K562 (cell line): Measurements from ENCODE around the gene CEP131. TPM values are rescaled to one million over a fixed set of nuclear protein-coding genes. Genes with fewer than 3 reads are reported as not detected.

Experiments
- ATAC-seq: fragments of 200-7000 bp; cut with Tn5 transposase; 3 replicates; pipeline ENCODE4 v1.9.1; 2020; ENCODE audit warnings: moderate library complexity
- BruUV-seq: library from RNA; stranded (reverse); fragments of 400-500 nt; replicated peaks from 2 replicates; lab custom pipeline; 2021; lab: Mats Ljungman, UMichigan
- CTCF ChIA-PET: fragments of 300-600 bp; formaldehyde crosslinking; extraction: SDS; loops from one replicate; lab custom pipeline; 2021; ENCODE audit warnings: low intra/inter-chr PET ratio; lab: Yijun Ruan, JAX
- POLR2A ChIA-PET: fragments of 300-600, 350-650 bp; sonication (Branson Sonifier 250); formaldehyde crosslinking; extraction: SDS; loops from one replicate; lab custom pipeline; 2021; ENCODE audit warnings: antibody characterized with exemption, inconsistent platforms; lab: Yijun Ruan, JAX
- DNase-seq, 4 experiments: peaks; one replicate each; pipeline versions ENCODE4 v3.0.0 to v3.0.0-alpha.2; 2011 to 2018; ENCODE audit warnings: low spot score in 3 of 4, mixed read lengths in 3 of 4; ENCODE audit errors: extremely low read depth in 1 of 4
- FAIRE-seq: peaks from 2 replicates; lab custom pipeline; 2011; peaks lifted over from hg19 to GRCh38; lab: Jason Lieb, UNC
- H2AFZ ChIP-seq: 2 replicates; pipeline ENCODE4 v1.6.0; 2011; ENCODE audit warnings: low read depth, low read length, control low read depth, inconsistent platforms
- H3K27ac ChIP-seq: fragments of 200-600 bp; 3 replicates; pipeline ENCODE4 v1.8.0; 2011; ENCODE audit warnings: low read depth, mild to moderate bottlenecking, control low read depth, inconsistent platforms, low read length, moderate library complexity, mixed read lengths; ENCODE audit errors: extremely low read depth
- H3K27me3 ChIP-seq, 2 experiments: fragments of 300-600 bp in 1 of 2; 2 replicates in 1 of 2; 3 replicates in 1 of 2; pipeline versions ENCODE4 v1.6.0 to v1.8.0; 2011; ENCODE audit warnings: inconsistent platforms in 2 of 2, low read length in 2 of 2, mild to moderate bottlenecking in 1 of 2, mixed read lengths in 1 of 2, moderate library complexity in 1 of 2; ENCODE audit not compliant: control insufficient read depth in 2 of 2, insufficient read depth in 2 of 2
- H3K36me3 ChIP-seq: fragments of 300-600 bp; 3 replicates; pipeline ENCODE4 v1.8.0; 2011; ENCODE audit warnings: mild to moderate bottlenecking, low read length, inconsistent platforms; ENCODE audit not compliant: control insufficient read depth, insufficient read depth
- H3K4me1 ChIP-seq, 2 experiments: fragments of 200-600 bp in 1 of 2; replicated peaks in 1 of 2; 2 replicates in 1 of 2; 3 replicates in 1 of 2; pipeline versions ENCODE4 v1.5.1 to v1.8.0; 2011; ENCODE audit warnings: inconsistent platforms in 2 of 2, low read length in 2 of 2, mild to moderate bottlenecking in 1 of 2, mixed read lengths in 1 of 2, moderate library complexity in 1 of 2; ENCODE audit not compliant: control insufficient read depth in 2 of 2, insufficient read depth in 2 of 2
- H3K4me2 ChIP-seq: 2 replicates; pipeline ENCODE4 v1.6.1; 2011; ENCODE audit warnings: low read length, control low read depth, inconsistent platforms, mixed read lengths; ENCODE audit not compliant: insufficient read depth
- H3K4me3 ChIP-seq: fragments of 200-600 bp; sonication (generic), shearing (Covaris generic); 2 replicates; pipeline ENCODE4 v1.5.1; 2016; ENCODE audit warnings: control low read depth, inconsistent platforms
- H3K79me2 ChIP-seq: fragments of 200-600 bp; 3 replicates; pipeline ENCODE4 v1.8.0; 2011; ENCODE audit warnings: low read length, inconsistent platforms; ENCODE audit not compliant: control insufficient read depth, insufficient read depth
- H3K9ac ChIP-seq, 2 experiments: 2 replicates each; pipeline versions ENCODE4 v1.6.0 to v1.6.1; 2011; ENCODE audit warnings: low read depth in 2 of 2, low read length in 2 of 2, control low read depth in 1 of 2, inconsistent platforms in 1 of 2, mild to moderate bottlenecking in 1 of 2, mixed read lengths in 1 of 2; ENCODE audit not compliant: insufficient read depth in 1 of 2
- H3K9me1 ChIP-seq: one replicate; pipeline ENCODE4 v1.6.0; 2011; ENCODE audit warnings: inconsistent platforms, mild to moderate bottlenecking, low read length, moderate library complexity; ENCODE audit not compliant: control insufficient read depth, insufficient read depth
- H3K9me3 ChIP-seq: replicated peaks from 2 replicates; pipeline ENCODE4 v1.5.1; 2011; ENCODE audit warnings: low read depth, low read length, inconsistent platforms; ENCODE audit not compliant: control insufficient read depth, insufficient read depth
- H4K20me1 ChIP-seq: replicated peaks from 2 replicates; pipeline ENCODE4 v1.6.1; 2011; ENCODE audit warnings: low read length, inconsistent platforms, mixed read lengths; ENCODE audit not compliant: control insufficient read depth, insufficient read depth
- AFF4 ChIP-seq: sonication (generic); formaldehyde crosslinking; IDR thresholded peaks from 2 replicates; pipeline ENCODE4 v1.8.0; 2023; ENCODE audit warnings: mild to moderate bottlenecking, missing genetic modification reagents
- E2F4 ChIP-seq: sonication (generic); formaldehyde crosslinking; IDR thresholded peaks from 2 replicates; pipeline ENCODE4 v1.8.0; 2022; ENCODE audit warnings: mild to moderate bottlenecking, low read depth, missing genetic modification reagents
- HDAC6 ChIP-seq: IDR thresholded peaks from 2 replicates; pipeline ENCODE4 v1.6.1; 2012; ENCODE audit warnings: low read depth, mild to moderate bottlenecking, control low read depth, inconsistent platforms, low read length, moderate library complexity
- MED1 ChIP-seq: sonication (generic); formaldehyde crosslinking; IDR thresholded peaks from 2 replicates; pipeline ENCODE4 v1.8.1; 2023; ENCODE audit warnings: missing genetic modification reagents, borderline replicate concordance
- MLLT1 ChIP-seq, 2 experiments: fragments of 450-650 bp; IDR thresholded peaks; 2 replicates each; pipeline ENCODE4 v1.6.1; 2016
- TEAD4 ChIP-seq, 2 experiments: sonication (generic) in 1 of 2; formaldehyde crosslinking in 1 of 2; IDR thresholded peaks; 2 replicates each; pipeline versions ENCODE4 v1.6.1 to v1.8.0; 2012 to 2022; ENCODE audit warnings: borderline replicate concordance in 1 of 2, inconsistent platforms in 1 of 2, low read length in 1 of 2, mild to moderate bottlenecking in 1 of 2, missing genetic modification reagents in 1 of 2
- WGBS: fragments of 100-300 bp; shearing (Covaris generic); methylation state at CpG from one replicate; pipeline ENCODE4 v1.1.6; 2016; ENCODE audit warnings: low coverage, mixed read lengths; ENCODE audit not compliant: insufficient coverage; ENCODE audit errors: missing lambda C conversion rate; 5-methylcytosine and 5-hydroxymethylcytosine counted together
- in situ Hi-C: fragments of 300-500 bp; cut with MboI; formaldehyde crosslinking; loops from 4 replicates; pipeline ENCODE4 v1.15.0; 2018; ENCODE audit warnings: inconsistent platforms, mixed read lengths
- intact Hi-C: fragments of 100-400 bp; cut with micrococcal nuclease; formaldehyde crosslinking; loops from 2 replicates; pipeline ENCODE4 v1.14.2; 2022
- polyA plus RNA-seq, 8 experiments: library from polyadenylated mRNA; depleted of rRNA in 4 of 8; stranded (reverse) in 5 of 8; unstranded in 3 of 8; fragments of >200 nt; fragmentation: Nextera tagmentation in 2 of 8; fragmentation: Illumina TruSeq in 1 of 8; extraction: Ambion mirVana in 2 of 8; extraction: Trizol in 1 of 8; gene quantifications; 2 replicates each; pipeline versions ENCODE4 v1.2.1 to v1.2.3, GENCODE V29; 2011 to 2014; ENCODE audit warnings: inconsistent platforms in 1 of 8, missing spikeins in 1 of 8
- total RNA-seq, 7 experiments: library from RNA; depleted of rRNA in 6 of 7; stranded (reverse); fragments of >200 nt in 6 of 7; fragmentation: Illumina TruSeq in 2 of 7; extraction: Trizol in 2 of 7; gene quantifications; 2 replicates each; pipeline versions ENCODE4 v1.2.1 to v1.2.3, GENCODE V29; 2011 to 2021; ENCODE audit warnings: low replicate concordance in 1 of 7

CEP131 gene
- total and polyA plus RNA-seq, 9 of the 15 experiments (the other 6 are each of a cell fraction or from before 2014, with no cell fraction given): 0.24 to 21.2 (median 2.3) TPM

GRCh38 chr17:81198826-81199481, 23.8 kb downstream of the CEP131 start:
- POLR2A ChIA-PET: interaction anchor here (0.5 to 1.2 kb wide), 2 partner anchors 10 to 19 kb away, joined by 3 to 4 read pairs; no protein-coding TSS in a partner anchor
- Histone ChIP-seq H3K27me3 (no peaks in the 10 kb centered on the region), H3K79me2 (no peaks in the 10 kb centered on the region), H3K4me1 (peaks cover 6 to 40% of the 10 kb centered on the region in 2 experiments; a peak in 4 of 5 replicates), H3K9ac (no peak overlapping the region), H4K20me1 (no peaks in the 10 kb centered on the region), H3K9me3 (no peaks in the 10 kb centered on the region), H3K4me3 (no peak overlapping the region), H3K27ac (no peak overlapping the region), H3K4me2 (no peak overlapping the region)
- in situ Hi-C loops: no loop called here
- DNase-seq (no peak), ATAC-seq (no peak), FAIRE-seq (no peak)
- intact Hi-C loops: no loop called here
- no TSS peak for BruUV-seq
- 81% methylated on average over 21 of the region's 22 CpGs for WGBS
- TF ChIP-seq HDAC6 (no peak), MED1 (CRISPR knock-in tag) (no peak), AFF4 (CRISPR knock-in tag) (no peak), E2F4 (CRISPR knock-in tag) (no peak), TEAD4 (IDR thresholded peaks at IDR 0.05; ENCODE audit: low read length) (no peak), TEAD4 (CRISPR knock-in tag; IDR thresholded peaks at IDR 0.05; ENCODE audit: borderline replicate concordance) (no peak), MLLT1 (IDR thresholded peaks at IDR 0.05) (no peak)
- TF ChIP-seq, all 486 proteins: peak for 0
- H2AFZ ChIP-seq: no peak overlapping the region
- peaks cover 2% of the 10 kb centered on the region; the same call in 2 of the 3 replicates for H3K36me3 ChIP-seq
- CTCF ChIA-PET: no interaction called here
- H3K9me1 ChIP-seq: peaks cover 3% of the 10 kb centered on the region
